Measurements from ENCODE around the gene PTPRG.

GRCh38 chr3:61812517-61812916 lies 251.1 kb downstream of the PTPRG start:
- TF ChIP-seq POLR2AphosphoS5 (IDR thresholded peaks at IDR 0.05; ENCODE audit: low read depth, low read length) (no peak), CTCF (IDR thresholded peaks at IDR 0.05 in 2 of 3, conservative IDR thresholded peaks at IDR 0.05 in 1 of 3; ENCODE audit: borderline replicate concordance in 1 of 3, insufficient read depth in 1 of 3, low read depth in 2 of 3, low read length in 2 of 3) (no peak), POLR2A (IDR thresholded peaks at IDR 0.05; ENCODE audit: borderline replicate concordance, extremely low read depth, insufficient read depth, insufficient read length) (no peak), REST (IDR thresholded peaks at IDR 0.05; ENCODE audit: low read depth) (no peak), EZH2phosphoT487 (IDR thresholded peaks at IDR 0.05; ENCODE audit: borderline replicate concordance) (no peak), EZH2 (IDR thresholded peaks at IDR 0.05) (no peak)
